HG02571 (cell line): ENCODE measurements around the gene OPTC.

ENCODE experiments used
- ATAC-seq: cut with Tn5 transposase; IDR thresholded peaks from one replicate; pipeline ENCODE4 v1.9.1; 2021; ENCODE audit warnings: mild to moderate bottlenecking, moderate library complexity; ENCODE audit not compliant: unreplicated experiment

OPTC gene

GRCh38 chr1:203531063-203531462 is 37.1 kb downstream of the OPTC start:
- ATAC-seq = no peak

- no peak for ATAC-seq
Measured at GRCh38 chr1:203534012-203534411, 40.1 kb downstream of the OPTC start.

GRCh38 chr1:203534526-203534925 is 40.6 kb downstream of the OPTC start:
- no peak for ATAC-seq

GRCh38 chr1:203536575-203536974 is 42.6 kb downstream of the OPTC start:
- ATAC-seq = no peak

- ATAC-seq = no peak
Measured at GRCh38 chr1:203536980-203537455, 43.1 kb downstream of the OPTC start.

GRCh38 chr1:203537806-203538464 is 44.0 kb downstream of the OPTC start:
- ATAC-seq = no peak

- no peak for ATAC-seq
Measured at GRCh38 chr1:203538726-203539125, 44.8 kb downstream of the OPTC start.

- no peak for ATAC-seq
Measured at GRCh38 chr1:203539831-203540546, 46.0 kb downstream of the OPTC start.

- ATAC-seq = no peak
Measured at GRCh38 chr1:203544485-203544884, 50.5 kb downstream of the OPTC start.

- no peak for ATAC-seq
Measured at GRCh38 chr1:203544978-203545816, 51.2 kb downstream of the OPTC start.

GRCh38 chr1:203546274-203546673 is 52.3 kb downstream of the OPTC start:
- no peak for ATAC-seq

GRCh38 chr1:203547147-203547546 is 53.2 kb downstream of the OPTC start:
- ATAC-seq = no peak

- ATAC-seq = no peak
Measured at GRCh38 chr1:203547771-203548421, 53.9 kb downstream of the OPTC start.

GRCh38 chr1:203548892-203549291 is 54.9 kb downstream of the OPTC start:
- ATAC-seq = no peak

- ATAC-seq = no peak
Measured at GRCh38 chr1:203549309-203549708, 55.4 kb downstream of the OPTC start.

GRCh38 chr1:203550846-203551245 is 56.9 kb downstream of the OPTC start:
- ATAC-seq = no peak

GRCh38 chr1:203551550-203551949 is 57.6 kb downstream of the OPTC start:
- ATAC-seq = no peak

GRCh38 chr1:203553496-203553895 is 59.5 kb downstream of the OPTC start:
- ATAC-seq = no peak

- ATAC-seq = no peak
Measured at GRCh38 chr1:203554071-203554470, 60.1 kb downstream of the OPTC start.

- no peak for ATAC-seq
Measured at GRCh38 chr1:203555076-203555475, 61.1 kb downstream of the OPTC start.

GRCh38 chr1:203555511-203556046 is 61.6 kb downstream of the OPTC start:
- no peak for ATAC-seq
